GM12892 (cell line): ENCODE data around the gene OR6C68.

ENCODE experiments used
- POLR2A ChIP-seq: IDR thresholded peaks from 2 replicates; pipeline ENCODE4 v1.6.1; 2011; ENCODE audit warnings: low read depth, low read length, control low read depth
- POLR2AphosphoS5 ChIP-seq: IDR thresholded peaks from 2 replicates; pipeline ENCODE4 v1.6.1; 2011; ENCODE audit warnings: low read depth, low read length, control low read depth
- TAF1 ChIP-seq: IDR thresholded peaks from 2 replicates; pipeline ENCODE4 v1.6.1; 2011; ENCODE audit warnings: low read depth, mild to moderate bottlenecking, control low read depth, low read length, borderline replicate concordance

DNA sequence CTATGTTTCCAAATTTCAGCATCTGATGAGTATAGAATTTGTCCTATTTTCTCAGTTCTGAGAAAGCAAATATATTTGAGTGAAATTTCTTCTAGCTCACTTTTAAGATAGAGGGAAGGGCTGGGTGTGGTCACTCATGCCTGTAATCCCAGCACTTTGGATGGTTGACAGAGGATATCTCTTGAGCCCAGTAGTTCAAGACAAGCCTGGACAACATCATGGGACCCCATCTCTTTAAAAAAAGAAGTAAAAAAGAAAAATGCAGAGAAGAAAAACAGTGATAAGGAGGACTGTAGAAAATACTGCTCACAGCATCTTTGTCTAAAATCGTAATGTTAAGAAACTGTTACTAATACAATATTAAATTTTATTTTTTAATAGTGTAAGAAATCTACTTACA is 19.9 kb upstream of the OR6C68 start:
- TF ChIP-seq TAF1 (no peak), POLR2A (no peak), POLR2AphosphoS5 (no peak)
